ENCODE results near the gene TXNRD2. TPM values are rescaled to one million over a fixed set of nuclear protein-coding genes. Genes with fewer than 3 reads are reported as not detected.

The TXNRD2 gene
- total and polyA plus RNA-seq, 2 experiments from 2014 or later = 11.2 to 12.4 TPM

DNA sequence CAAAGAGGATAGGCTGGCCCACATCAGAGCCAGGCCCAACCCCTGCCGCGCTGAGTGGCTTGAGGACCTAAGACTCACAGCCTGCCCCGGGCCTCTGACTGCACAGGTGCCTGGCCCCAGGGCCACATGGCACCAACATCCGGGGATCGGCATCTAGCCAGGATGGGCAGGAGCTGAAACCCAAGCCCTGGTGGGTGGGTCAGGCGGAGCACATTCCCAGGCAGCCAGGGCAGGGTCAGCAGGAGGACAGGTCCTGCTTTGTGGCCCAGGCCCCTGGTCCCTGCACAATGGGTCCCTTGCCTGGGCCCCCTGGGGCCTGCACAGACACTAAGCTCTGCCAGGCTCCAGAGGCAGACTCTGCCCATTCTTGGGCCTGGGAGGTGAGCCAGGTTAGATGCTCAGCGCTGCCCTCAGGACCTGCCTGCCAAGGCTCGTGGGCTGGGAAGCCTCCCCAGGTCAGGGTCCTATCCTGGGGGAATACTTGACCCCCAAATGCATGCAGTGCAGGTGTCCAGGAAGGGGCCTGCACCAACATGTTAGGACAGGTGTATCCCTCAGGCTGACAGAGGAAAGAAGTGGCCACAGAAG, 41.5 kb upstream of the TXNRD2 start:
- TF ChIP-seq NANOG (IDR thresholded peaks at IDR 0.05; ENCODE audit: borderline replicate concordance) = no peak
- TF ChIP-seq JUNB (IDR thresholded peaks at IDR 0.05; ENCODE audit: unreplicated experiment) = no peak
- TF ChIP-seq EZH2phosphoT487 (IDR thresholded peaks at IDR 0.05; ENCODE audit: unreplicated experiment) = no peak
- no peak for TF ChIP-seq STAT1 (IDR thresholded peaks at IDR 0.05; ENCODE audit: unreplicated experiment)
- TF ChIP-seq, protein P1, sequence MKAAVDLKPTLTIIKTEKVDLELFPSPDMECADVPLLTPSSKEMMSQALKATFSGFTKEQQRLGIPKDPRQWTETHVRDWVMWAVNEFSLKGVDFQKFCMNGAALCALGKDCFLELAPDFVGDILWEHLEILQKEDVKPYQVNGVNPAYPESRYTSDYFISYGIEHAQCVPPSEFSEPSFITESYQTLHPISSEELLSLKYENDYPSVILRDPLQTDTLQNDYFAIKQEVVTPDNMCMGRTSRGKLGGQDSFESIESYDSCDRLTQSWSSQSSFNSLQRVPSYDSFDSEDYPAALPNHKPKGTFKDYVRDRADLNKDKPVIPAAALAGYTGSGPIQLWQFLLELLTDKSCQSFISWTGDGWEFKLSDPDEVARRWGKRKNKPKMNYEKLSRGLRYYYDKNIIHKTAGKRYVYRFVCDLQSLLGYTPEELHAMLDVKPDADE (IDR thresholded peaks at IDR 0.05) = no peak
- no peak for ATAC-seq
- H3K27ac ChIP-seq (ENCODE audit: low read depth) = no peak overlapping the region

DNA sequence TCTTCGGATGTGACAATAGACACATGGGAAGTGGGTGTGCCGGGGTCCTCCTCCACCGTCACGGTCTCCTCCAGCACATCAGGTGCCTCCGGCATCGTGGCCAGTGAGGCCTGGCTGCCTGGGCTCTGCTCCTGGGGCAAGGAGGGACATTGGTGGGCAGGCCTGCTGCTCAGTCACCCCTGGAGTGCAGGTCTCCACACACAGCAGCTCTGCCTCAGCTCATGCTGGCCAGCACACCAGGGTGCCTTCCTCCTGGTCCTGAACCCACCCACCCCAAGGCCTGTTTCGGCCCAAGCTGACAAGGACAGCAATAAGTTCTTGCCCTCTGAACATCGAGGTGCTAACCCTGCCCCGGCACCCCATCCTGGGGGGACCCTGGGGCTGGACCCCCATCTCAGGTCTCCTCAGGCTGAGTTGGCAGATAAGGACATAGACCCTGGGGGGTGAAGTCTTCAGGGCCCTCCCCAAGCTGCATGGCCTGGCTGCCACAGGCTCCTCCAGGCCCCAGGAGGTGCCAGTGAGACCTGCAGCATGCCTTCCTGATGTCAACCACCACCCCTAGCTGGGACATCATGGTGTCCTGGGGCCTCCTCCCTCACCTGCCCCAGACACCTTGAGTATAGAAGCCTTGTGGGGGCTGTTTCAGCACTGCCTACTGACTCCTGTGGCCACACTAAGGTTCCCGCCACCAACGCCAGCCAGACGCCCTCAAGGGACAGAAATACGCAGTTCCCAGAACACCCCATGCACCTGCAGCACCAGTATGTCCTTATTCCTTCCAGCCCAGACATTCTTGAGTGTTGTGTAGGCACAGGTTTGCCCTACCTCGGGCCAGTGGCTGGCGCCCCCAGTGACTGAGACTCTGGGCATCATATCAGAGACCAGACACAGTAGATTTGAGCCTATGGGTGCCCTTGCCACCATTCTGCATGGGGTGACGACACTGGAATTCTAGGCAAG, 40.6 kb upstream of the TXNRD2 start:
- DNase-seq (ENCODE audit: low spot score) (no peak), ATAC-seq (no peak)
- no peak overlapping the region for H3K4me2 ChIP-seq
- no peaks in the 10 kb centered on the region for H3K27me3 ChIP-seq (ENCODE audit: insufficient read depth)
- Mint-ChIP-seq H3K4me1 (peaks cover 3% of the 10 kb centered on the region; the same call in 2 of the 3 replicates), H3K27ac (no peak overlapping the region), H3K27me3 (ENCODE audit: insufficient read depth, low read depth, poor library complexity) (peaks cover 5% of the 10 kb centered on the region), H3K9me3 (no peaks in the 10 kb centered on the region), H3K36me3 (ENCODE audit: low read depth) (peaks cover 9% of the 10 kb centered on the region), H3K4me3 (no peak overlapping the region)
- no peaks in the 10 kb centered on the region for H3F3A ChIP-seq (replicated peaks; ENCODE audit: low read depth)
- H3K79me2 ChIP-seq (replicated peaks; ENCODE audit: insufficient read depth) = peaks cover 9% of the 10 kb centered on the region
- H3K4me1 ChIP-seq (ENCODE audit: insufficient read depth) = peaks cover 6% of the 10 kb centered on the region; the same call in 1 of the 2 replicates
- no peak overlapping the region for H2AFZ ChIP-seq
- H3K36me3 ChIP-seq (ENCODE audit: insufficient read depth) = 0 out of 2 replicates have a peak, but pooled peaks cover 4% of the 10 kb centered on the region
- no peaks in the 10 kb centered on the region for H3K9me2 ChIP-seq (ENCODE audit: insufficient read depth)
- H3K4me3 ChIP-seq = no peak overlapping the region
- no peaks in the 10 kb centered on the region; the same call in 1 of the 2 replicates for H4K20me1 ChIP-seq (replicated peaks; ENCODE audit: insufficient read depth)
- H3K27ac ChIP-seq (ENCODE audit: low read depth) = no peak overlapping the region
- no peak for TF ChIP-seq ZNF114 (CRISPR knock-in tag; IDR thresholded peaks at IDR 0.05)
- TF ChIP-seq JUNB (IDR thresholded peaks at IDR 0.05; ENCODE audit: unreplicated experiment) = no peak
- TF ChIP-seq, protein P2, sequence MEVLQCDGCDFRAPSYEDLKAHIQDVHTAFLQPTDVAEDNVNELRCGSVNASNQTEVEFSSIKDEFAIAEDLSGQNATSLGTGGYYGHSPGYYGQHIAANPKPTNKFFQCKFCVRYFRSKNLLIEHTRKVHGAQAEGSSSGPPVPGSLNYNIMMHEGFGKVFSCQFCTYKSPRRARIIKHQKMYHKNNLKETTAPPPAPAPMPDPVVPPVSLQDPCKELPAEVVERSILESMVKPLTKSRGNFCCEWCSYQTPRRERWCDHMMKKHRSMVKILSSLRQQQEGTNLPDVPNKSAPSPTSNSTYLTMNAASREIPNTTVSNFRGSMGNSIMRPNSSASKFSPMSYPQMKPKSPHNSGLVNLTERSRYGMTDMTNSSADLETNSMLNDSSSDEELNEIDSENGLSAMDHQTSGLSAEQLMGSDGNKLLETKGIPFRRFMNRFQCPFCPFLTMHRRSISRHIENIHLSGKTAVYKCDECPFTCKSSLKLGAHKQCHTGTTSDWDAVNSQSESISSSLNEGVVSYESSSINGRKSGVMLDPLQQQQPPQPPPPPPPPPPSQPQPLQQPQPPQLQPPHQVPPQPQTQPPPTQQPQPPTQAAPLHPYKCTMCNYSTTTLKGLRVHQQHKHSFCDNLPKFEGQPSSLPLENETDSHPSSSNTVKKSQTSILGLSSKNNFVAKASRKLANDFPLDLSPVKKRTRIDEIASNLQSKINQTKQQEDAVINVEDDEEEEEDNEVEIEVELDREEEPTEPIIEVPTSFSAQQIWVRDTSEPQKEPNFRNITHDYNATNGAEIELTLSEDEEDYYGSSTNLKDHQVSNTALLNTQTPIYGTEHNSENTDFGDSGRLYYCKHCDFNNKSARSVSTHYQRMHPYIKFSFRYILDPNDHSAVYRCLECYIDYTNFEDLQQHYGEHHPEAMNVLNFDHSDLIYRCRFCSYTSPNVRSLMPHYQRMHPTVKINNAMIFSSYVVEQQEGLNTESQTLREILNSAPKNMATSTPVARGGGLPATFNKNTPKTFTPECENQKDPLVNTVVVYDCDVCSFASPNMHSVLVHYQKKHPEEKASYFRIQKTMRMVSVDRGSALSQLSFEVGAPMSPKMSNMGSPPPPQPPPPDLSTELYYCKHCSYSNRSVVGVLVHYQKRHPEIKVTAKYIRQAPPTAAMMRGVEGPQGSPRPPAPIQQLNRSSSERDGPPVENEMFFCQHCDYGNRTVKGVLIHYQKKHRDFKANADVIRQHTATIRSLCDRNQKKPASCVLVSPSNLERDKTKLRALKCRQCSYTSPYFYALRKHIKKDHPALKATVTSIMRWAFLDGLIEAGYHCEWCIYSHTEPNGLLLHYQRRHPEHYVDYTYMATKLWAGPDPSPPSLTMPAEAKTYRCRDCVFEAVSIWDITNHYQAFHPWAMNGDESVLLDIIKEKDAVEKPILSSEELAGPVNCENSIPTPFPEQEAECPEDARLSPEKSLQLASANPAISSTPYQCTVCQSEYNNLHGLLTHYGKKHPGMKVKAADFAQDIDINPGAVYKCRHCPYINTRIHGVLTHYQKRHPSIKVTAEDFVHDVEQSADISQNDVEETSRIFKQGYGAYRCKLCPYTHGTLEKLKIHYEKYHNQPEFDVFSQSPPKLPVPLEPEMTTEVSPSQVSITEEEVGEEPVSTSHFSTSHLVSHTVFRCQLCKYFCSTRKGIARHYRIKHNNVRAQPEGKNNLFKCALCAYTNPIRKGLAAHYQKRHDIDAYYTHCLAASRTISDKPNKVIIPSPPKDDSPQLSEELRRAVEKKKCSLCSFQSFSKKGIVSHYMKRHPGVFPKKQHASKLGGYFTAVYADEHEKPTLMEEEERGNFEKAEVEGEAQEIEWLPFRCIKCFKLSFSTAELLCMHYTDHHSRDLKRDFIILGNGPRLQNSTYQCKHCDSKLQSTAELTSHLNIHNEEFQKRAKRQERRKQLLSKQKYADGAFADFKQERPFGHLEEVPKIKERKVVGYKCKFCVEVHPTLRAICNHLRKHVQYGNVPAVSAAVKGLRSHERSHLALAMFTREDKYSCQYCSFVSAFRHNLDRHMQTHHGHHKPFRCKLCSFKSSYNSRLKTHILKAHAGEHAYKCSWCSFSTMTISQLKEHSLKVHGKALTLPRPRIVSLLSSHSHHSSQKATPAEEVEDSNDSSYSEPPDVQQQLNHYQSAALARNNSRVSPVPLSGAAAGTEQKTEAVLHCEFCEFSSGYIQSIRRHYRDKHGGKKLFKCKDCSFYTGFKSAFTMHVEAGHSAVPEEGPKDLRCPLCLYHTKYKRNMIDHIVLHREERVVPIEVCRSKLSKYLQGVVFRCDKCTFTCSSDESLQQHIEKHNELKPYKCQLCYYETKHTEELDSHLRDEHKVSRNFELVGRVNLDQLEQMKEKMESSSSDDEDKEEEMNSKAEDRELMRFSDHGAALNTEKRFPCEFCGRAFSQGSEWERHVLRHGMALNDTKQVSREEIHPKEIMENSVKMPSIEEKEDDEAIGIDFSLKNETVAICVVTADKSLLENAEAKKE (CRISPR knock-in tag; IDR thresholded peaks at IDR 0.05) = no peak
- TF ChIP-seq EZH2 (IDR thresholded peaks at IDR 0.05; ENCODE audit: low read depth, unreplicated experiment) = no peak
- no peak for TF ChIP-seq EZH2phosphoT487 (IDR thresholded peaks at IDR 0.05; ENCODE audit: unreplicated experiment)
- TF ChIP-seq ZNF331 (CRISPR knock-in tag; IDR thresholded peaks at IDR 0.05; ENCODE audit: low read depth) = no peak
- TF ChIP-seq STAT1 (IDR thresholded peaks at IDR 0.05; ENCODE audit: unreplicated experiment) = no peak
- TF ChIP-seq CREB1 (CRISPR knock-in tag; IDR thresholded peaks at IDR 0.05; ENCODE audit: low read depth) = no peak
- TF ChIP-seq POLR2AphosphoS5 (IDR thresholded peaks at IDR 0.05; ENCODE audit: low read depth) = no peak
- no peak for TF ChIP-seq NANOG (IDR thresholded peaks at IDR 0.05; ENCODE audit: borderline replicate concordance)

More for the DNA sequence above, 41.5 kb upstream of the TXNRD2 start:
- Mint-ChIP-seq H3K27ac (no peak overlapping the region), H3K9me3 (no peaks in the 10 kb centered on the region), H3K4me1 (peaks cover 3% of the 10 kb centered on the region; the same call in 2 of the 3 replicates), H3K4me3 (no peak overlapping the region), H3K36me3 (ENCODE audit: low read depth) (peaks cover 9% of the 10 kb centered on the region), H3K27me3 (ENCODE audit: insufficient read depth, low read depth, poor library complexity) (peaks cover 7% of the 10 kb centered on the region)
- Histone ChIP-seq H3K79me2 (replicated peaks; ENCODE audit: insufficient read depth) (peaks cover 9% of the 10 kb centered on the region), H3K27me3 (ENCODE audit: insufficient read depth) (no peaks in the 10 kb centered on the region), H3K9me2 (ENCODE audit: insufficient read depth) (no peaks in the 10 kb centered on the region), H3K4me1 (ENCODE audit: insufficient read depth) (peaks cover 8% of the 10 kb centered on the region; the same call in 1 of the 2 replicates), H3K4me3 (no peak overlapping the region), H2AFZ (no peak overlapping the region), H4K20me1 (replicated peaks; ENCODE audit: insufficient read depth) (no peaks in the 10 kb centered on the region; the same call in 1 of the 2 replicates), H3K4me2 (no peak overlapping the region), H3K36me3 (ENCODE audit: insufficient read depth) (0 out of 2 replicates have a peak, but pooled peaks cover 4% of the 10 kb centered on the region), H3F3A (replicated peaks; ENCODE audit: low read depth) (no peaks in the 10 kb centered on the region)
- no peak for DNase-seq (ENCODE audit: low spot score)
